Gastroesophageal sphincter (tissue), 4 donors: ENCODE results near the gene UBE2I. TPM values are rescaled to one million over a fixed set of nuclear protein-coding genes. Genes with fewer than 3 reads are reported as not detected.

ENCODE experiments used
- ATAC-seq: fragments of 150-250 bp; one replicate; pipeline ENCODE4 v1.9.1; 2016; ENCODE audit warnings: mild to moderate bottlenecking, moderate library complexity
- H3K27ac ChIP-seq, 4 donors: fragments of 200-600 bp; sonication (generic) in 3 of 4; 1 replicate in 3 of 4; 2 replicates in 1 of 4; pipeline ENCODE4 v1.5.1; 2016 to 2019
- H3K27me3 ChIP-seq: fragments of 200-600 bp; sonication (generic); one replicate; pipeline ENCODE4 v1.5.1; 2019
- H3K36me3 ChIP-seq, 2 donors: fragments of 200-600 bp; sonication (generic); one replicate each; pipeline ENCODE4 v1.5.1; 2019; ENCODE audit warnings: control low read depth in 1 of 2
- H3K4me1 ChIP-seq, 3 donors: fragments of 200-600 bp; sonication (generic); 1 replicate in 2 of 3; 2 replicates in 1 of 3; pipeline ENCODE4 v1.5.1; 2016 to 2019; ENCODE audit warnings: control low read depth in 2 of 3
- H3K4me3 ChIP-seq, 2 donors: fragments of 200-600 bp; sonication (generic); one replicate each; pipeline ENCODE4 v1.5.1; 2019; ENCODE audit warnings: mild to moderate bottlenecking in 1 of 2, moderate library complexity in 1 of 2
- H3K9me3 ChIP-seq, 3 donors: fragments of 200-600 bp; sonication (generic); one replicate each; pipeline ENCODE4 v1.5.1; 2017 to 2019; ENCODE audit warnings: control low read depth in 2 of 3
- EP300 ChIP-seq: sonication (generic); formaldehyde crosslinking; IDR thresholded peaks from one replicate; pipeline ENCODE4 v1.6.1; 2017; ENCODE audit warnings: antibody characterized with exemption, mild to moderate bottlenecking
- POLR2A ChIP-seq, 2 donors: fragments of 450-650 bp; IDR thresholded peaks; one replicate each; pipeline ENCODE4 v1.6.1; 2017; ENCODE audit warnings: antibody characterized with exemption in 2 of 2, mild to moderate bottlenecking in 2 of 2, moderate library complexity in 1 of 2
- POLR2AphosphoS5 ChIP-seq: sonication (generic); formaldehyde crosslinking; IDR thresholded peaks from one replicate; pipeline ENCODE4 v1.6.1; 2017; ENCODE audit warnings: antibody characterized with exemption
- WGBS, 2 donors: methylation state at CpG; one replicate each; pipeline ENCODE4 v1.1.5; 2018; ENCODE audit warnings: low coverage in 1 of 2; 5-methylcytosine and 5-hydroxymethylcytosine counted together
- total RNA-seq, 4 donors: library from RNA; depleted of rRNA; stranded (reverse); fragments of >200 nt; gene quantifications; one replicate each; pipeline ENCODE4 v1.1.0, GENCODE V29; 2016
- TF ChIP-seq, protein P1 (sequence below), 4 experiments: fragments of 200-600 bp in 2 of 4; fragments of 450-650 bp in 2 of 4; sonication (generic) in 1 of 4; IDR thresholded peaks; one replicate each; pipeline ENCODE4 v1.5.1; 2017 to 2019; ENCODE audit warnings: antibody characterized with exemption in 4 of 4, mild to moderate bottlenecking in 2 of 4, moderate library complexity in 2 of 4

Gene UBE2I
- total RNA-seq, 4 donors from 2014 or later = 53.3 to 95.9 (median 76.9) TPM

DNA sequence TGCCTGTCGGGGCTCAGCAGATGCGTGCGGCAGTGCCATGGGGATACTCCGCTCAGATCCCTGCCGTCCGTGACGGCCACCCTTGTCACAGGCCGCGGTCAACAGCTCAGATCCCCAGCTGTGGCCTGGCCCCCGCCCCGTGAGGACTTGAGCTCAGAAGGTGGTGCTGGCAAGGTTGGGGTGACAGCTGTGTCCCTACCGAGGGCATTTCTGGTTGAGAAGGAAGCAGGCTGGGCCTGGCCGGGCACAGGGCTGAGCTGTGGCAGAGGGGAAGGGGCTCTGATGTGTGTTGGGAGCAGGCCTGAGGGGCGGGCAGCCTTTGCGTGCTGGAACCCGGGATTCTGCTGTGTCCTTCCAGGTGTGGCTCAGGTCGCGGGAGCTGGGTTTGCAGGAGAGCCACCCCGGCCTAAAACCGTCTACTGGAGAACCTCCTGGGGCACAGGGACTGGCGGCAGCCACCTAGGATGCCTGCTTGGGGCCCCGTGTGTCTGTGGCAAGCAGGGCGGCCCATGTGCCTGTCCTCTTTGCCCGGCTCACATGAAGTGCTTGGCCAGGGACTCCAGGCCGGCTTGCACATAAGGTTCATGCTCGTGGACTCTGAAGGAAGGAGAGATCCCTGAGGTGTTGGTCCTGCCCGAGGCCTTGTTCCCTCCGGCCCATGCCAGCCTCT, 5.1 kb downstream of the UBE2I start:
- TF ChIP-seq POLR2A (IDR thresholded peaks at IDR 0.05) (no peak), EP300 (no peak), POLR2AphosphoS5 (no peak)
- TF ChIP-seq, protein P1, sequence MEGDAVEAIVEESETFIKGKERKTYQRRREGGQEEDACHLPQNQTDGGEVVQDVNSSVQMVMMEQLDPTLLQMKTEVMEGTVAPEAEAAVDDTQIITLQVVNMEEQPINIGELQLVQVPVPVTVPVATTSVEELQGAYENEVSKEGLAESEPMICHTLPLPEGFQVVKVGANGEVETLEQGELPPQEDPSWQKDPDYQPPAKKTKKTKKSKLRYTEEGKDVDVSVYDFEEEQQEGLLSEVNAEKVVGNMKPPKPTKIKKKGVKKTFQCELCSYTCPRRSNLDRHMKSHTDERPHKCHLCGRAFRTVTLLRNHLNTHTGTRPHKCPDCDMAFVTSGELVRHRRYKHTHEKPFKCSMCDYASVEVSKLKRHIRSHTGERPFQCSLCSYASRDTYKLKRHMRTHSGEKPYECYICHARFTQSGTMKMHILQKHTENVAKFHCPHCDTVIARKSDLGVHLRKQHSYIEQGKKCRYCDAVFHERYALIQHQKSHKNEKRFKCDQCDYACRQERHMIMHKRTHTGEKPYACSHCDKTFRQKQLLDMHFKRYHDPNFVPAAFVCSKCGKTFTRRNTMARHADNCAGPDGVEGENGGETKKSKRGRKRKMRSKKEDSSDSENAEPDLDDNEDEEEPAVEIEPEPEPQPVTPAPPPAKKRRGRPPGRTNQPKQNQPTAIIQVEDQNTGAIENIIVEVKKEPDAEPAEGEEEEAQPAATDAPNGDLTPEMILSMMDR (IDR thresholded peaks at IDR 0.05) = no peak
- Histone ChIP-seq H3K4me1 (peaks cover 0 to 53% (median 31%) of the 10 kb centered on the region in 3 donors), H3K27ac (no peak overlapping the region), H3K4me3 (no peak overlapping the region), H3K9me3 (no peaks in the 10 kb centered on the region), H3K27me3 (no peaks in the 10 kb centered on the region), H3K36me3 (peaks cover 0 to 66% of the 10 kb centered on the region in 2 donors)
- no peak for ATAC-seq
- WGBS, 2 donors = 87% methylated on average over 4 of the region's 28 CpGs; no CpG with 5 or more reads in 1 of the 2 donors

DNA sequence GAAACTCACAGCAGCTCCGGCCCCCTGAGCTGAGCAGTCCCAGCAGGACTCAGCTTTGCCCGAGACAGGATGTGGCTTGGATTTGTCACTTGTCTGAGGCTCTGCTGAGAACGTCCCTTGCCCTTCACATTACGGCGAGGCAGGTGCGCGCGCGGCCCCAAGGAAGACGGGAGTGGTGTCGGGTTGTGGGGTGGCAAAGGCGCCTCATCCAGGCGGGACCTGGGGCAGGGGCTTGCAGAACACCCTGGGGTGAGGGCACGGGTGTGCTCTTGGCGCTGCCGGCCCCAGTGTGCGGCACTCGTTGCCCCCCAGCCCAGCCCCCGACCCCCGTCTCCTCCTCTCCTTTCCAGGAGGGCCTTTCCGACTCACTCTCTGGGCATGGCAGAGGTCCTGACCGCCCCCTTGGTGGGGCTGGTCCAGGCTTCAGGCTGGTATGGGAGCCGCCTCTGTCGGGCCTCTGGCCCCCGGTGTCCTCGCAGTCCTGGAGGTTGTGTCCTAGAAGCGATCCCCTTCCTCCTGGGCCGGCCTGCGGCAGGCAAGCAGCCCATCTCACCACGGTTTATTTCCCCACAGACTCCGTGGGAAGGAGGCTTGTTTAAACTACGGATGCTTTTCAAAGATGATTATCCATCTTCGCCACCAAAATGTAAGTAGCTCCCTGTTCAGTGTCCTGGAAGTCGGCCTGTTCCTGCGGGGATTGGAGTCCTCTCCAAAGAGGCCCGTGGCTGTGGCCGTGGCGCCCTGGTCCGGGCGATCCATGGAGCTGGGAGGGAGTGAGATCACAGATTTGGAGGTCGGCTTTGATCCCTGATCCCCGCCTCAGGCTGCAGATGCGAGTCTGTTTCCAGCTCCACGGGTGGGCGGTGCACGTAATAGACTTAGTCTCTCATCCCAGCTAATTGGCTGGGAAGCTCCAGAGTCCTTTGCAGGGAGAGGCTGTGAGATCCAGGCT, 5.9 kb downstream of the UBE2I start:
- no peaks in the 10 kb centered on the region for H3K27me3 ChIP-seq
- WGBS, 2 donors = 68% methylated on average over 3 of the region's 46 CpGs; no CpG with 5 or more reads in 1 of the 2 donors
- no peak overlapping the region for H3K27ac ChIP-seq
- H3K36me3 ChIP-seq = peaks cover 0 to 74% of the 10 kb centered on the region in 2 donors
- H3K9me3 ChIP-seq = no peaks in the 10 kb centered on the region
- no peak overlapping the region for H3K4me3 ChIP-seq
- no peak for TF ChIP-seq POLR2A (IDR thresholded peaks at IDR 0.05)
- TF ChIP-seq EP300 = no peak
- no peak for TF ChIP-seq POLR2AphosphoS5
- TF ChIP-seq, protein P1 (IDR thresholded peaks at IDR 0.05) = no peak
- ATAC-seq = no peak
- H3K4me1 ChIP-seq = peaks cover 0 to 52% (median 31%) of the 10 kb centered on the region in 3 donors

DNA sequence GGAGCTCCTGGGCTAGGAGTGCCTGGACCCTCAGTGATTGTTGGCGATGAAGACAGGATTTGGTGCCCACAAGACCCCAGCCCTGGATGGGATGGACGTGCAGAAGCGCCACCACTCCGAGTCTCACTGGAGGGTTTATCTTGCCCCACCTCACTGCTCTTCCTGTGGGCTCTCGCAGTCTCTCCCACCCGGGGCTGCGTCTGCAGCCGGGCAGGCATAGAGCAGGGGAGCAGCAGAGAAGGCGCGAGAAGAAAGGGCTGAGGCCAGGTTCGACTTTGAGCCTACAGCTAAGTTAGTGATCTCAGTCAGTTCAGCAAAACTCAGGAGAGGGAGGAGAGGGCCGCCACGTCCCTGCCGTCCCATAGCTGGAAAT, 6.6 kb downstream of the UBE2I start:
- H3K4me3 ChIP-seq = no peak overlapping the region
- TF ChIP-seq, protein P1 (IDR thresholded peaks at IDR 0.05) = no peak
- TF ChIP-seq POLR2A (IDR thresholded peaks at IDR 0.05) (no peak), POLR2AphosphoS5 (no peak), EP300 (no peak)
- no CpG with 5 or more reads among the region's 14 CpGs for WGBS, 2 donors
- no peaks in the 10 kb centered on the region for H3K9me3 ChIP-seq
- H3K27ac ChIP-seq = no peak overlapping the region
- no peaks in the 10 kb centered on the region for H3K27me3 ChIP-seq
- H3K4me1 ChIP-seq = peaks cover 0 to 46% (median 26%) of the 10 kb centered on the region in 3 donors
- H3K36me3 ChIP-seq = peaks cover 0 to 81% of the 10 kb centered on the region in 2 donors
- ATAC-seq = no peak

DNA sequence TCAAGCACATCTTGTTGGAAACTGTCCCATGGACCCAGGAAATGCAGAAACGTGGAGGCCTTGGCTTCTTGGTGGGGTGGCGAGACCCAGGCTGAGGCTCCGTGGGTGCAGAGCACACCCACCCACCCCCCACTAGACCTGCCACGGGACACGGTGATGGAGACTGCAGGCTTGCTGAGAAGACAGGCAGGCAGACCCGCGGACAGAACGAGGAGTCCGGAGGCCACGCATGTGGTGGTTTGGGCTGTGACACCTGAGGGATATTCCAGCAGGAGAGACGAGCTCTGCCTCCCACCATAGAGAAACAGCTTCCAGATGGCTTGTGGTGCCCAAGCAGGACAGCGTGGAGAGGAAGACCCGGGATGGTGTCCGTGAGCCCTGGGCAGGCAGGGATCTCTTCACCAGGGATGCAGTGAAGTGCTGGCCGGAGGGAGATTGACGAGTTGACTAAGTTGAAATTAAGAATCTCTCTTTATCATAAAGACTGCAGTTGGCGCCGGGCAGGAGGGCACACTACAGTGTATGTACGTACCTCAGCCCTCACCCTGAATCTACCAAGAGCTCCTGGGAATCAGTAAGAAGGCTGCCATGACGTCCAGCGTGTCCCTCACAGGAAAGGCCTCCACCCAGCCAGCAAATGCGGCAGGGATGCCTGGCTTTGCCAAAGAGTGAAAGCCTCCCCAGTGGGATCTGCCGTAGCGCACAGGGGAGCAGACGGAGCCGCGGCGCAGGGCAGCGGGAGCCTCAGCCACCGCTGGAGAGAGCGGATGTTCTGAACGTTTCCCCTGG, 8.2 kb downstream of the UBE2I start:
- Histone ChIP-seq H3K4me1 (peaks cover 0 to 29% (median 9%) of the 10 kb centered on the region in 3 donors), H3K27ac (no peak overlapping the region), H3K9me3 (no peaks in the 10 kb centered on the region), H3K4me3 (no peak overlapping the region), H3K36me3 (peaks cover 0 to 91% of the 10 kb centered on the region in 2 donors), H3K27me3 (no peaks in the 10 kb centered on the region)
- no peak for TF ChIP-seq POLR2AphosphoS5
- TF ChIP-seq EP300 = no peak
- TF ChIP-seq POLR2A (IDR thresholded peaks at IDR 0.05) = no peak
- TF ChIP-seq, protein P1 (IDR thresholded peaks at IDR 0.05) = no peak
- WGBS, 2 donors = 80 to 84% methylated on average over 4 to 10 of the region's 32 CpGs
- no peak for ATAC-seq
